ENCODE results near the gene FGF22. TPM values are rescaled to one million over a fixed set of nuclear protein-coding genes. Genes with fewer than 3 reads are reported as not detected.

The FGF22 gene
- total and polyA plus RNA-seq, 10 of the 15 experiments (the other 5 are each of a cell fraction or from before 2014, with no cell fraction given): 0.05 TPM; not detected in 9

DNA sequence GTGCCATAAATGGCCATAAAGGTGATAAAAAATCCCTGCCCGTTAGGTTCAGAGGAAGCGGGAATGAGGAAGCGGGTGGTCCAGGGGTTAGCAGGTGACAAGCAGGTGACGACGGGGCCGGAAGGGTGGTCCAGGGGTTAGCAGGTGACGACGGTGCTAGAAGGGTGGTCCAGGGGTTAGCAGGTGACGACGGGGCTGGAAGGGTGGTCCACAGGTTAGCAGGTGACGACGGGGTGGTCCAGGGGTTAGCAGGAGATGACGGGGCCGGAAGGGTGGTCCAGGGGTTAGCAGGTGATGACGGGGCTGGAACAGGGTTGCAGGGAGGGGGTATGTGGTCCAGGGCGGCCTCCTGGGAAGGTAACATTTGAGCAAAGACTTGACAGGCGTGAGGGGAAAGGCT, 49.3 kb downstream of the FGF22 start:
- H3K27me3 ChIP-seq (replicated peaks in 1 of 2; ENCODE audit: control insufficient read depth in 2 of 2, insufficient read depth in 2 of 2, low read length in 1 of 2): no peaks in the 10 kb centered on the region; a peak in 1 of 4 replicates
- H2AFZ ChIP-seq (ENCODE audit: control insufficient read depth, low read depth, low read length): no peak overlapping the region
- H3K79me2 ChIP-seq (ENCODE audit: control insufficient read depth, insufficient read depth, low read length): no peaks in the 10 kb centered on the region
- ChIA-PET CTCF (no interaction called here), SMC1A (ENCODE audit: uncharacterized antibody, unreplicated experiment) (no interaction called here), POLR2A (no interaction called here), RAD21 (ENCODE audit: unreplicated experiment) (no interaction called here)
- WGBS (ENCODE audit: insufficient coverage, insufficient replicate concordance, low lambda C conversion rate, missing lambda C conversion rate): 51% methylated on average over 17 of the region's 17 CpGs
- no peak overlapping the region for H3K4me2 ChIP-seq (ENCODE audit: control insufficient read depth, insufficient read depth)
- in situ Hi-C loops (cut with MboI): no loop called here
- H4K20me1 ChIP-seq (ENCODE audit: control insufficient read depth, insufficient read depth): no peaks in the 10 kb centered on the region
- DNase-seq (ENCODE audit: low read depth, low spot score): no peak
- no peaks in the 10 kb centered on the region for H3K4me1 ChIP-seq (ENCODE audit: control insufficient read depth, insufficient read depth, low read length)
- intact Hi-C loops (cut with micrococcal nuclease; ENCODE audit: unreplicated experiment): no loop called here
- no TSS peak for BruUV-seq (replicated peaks)
- no peak overlapping the region for H3K27ac ChIP-seq (ENCODE audit: control insufficient read depth, insufficient read depth)
- no peaks in the 10 kb centered on the region for H3K9me3 ChIP-seq (replicated peaks; ENCODE audit: control insufficient read depth, insufficient read depth, low read length)
- no peak for TF ChIP-seq MEF2B (IDR thresholded peaks at IDR 0.05; ENCODE audit: partially characterized antibody, poor library complexity, severe bottlenecking)
- no peaks in the 10 kb centered on the region for H3K36me3 ChIP-seq (ENCODE audit: control insufficient read depth in 2 of 2, insufficient read depth in 2 of 2, low read length in 1 of 2)
- no peak overlapping the region for H3K9ac ChIP-seq (ENCODE audit: control insufficient read depth, insufficient read depth, low read length)
- H3K4me3 ChIP-seq: no peak overlapping the region
- no peak for FAIRE-seq
- ATAC-seq: no peak

DNA sequence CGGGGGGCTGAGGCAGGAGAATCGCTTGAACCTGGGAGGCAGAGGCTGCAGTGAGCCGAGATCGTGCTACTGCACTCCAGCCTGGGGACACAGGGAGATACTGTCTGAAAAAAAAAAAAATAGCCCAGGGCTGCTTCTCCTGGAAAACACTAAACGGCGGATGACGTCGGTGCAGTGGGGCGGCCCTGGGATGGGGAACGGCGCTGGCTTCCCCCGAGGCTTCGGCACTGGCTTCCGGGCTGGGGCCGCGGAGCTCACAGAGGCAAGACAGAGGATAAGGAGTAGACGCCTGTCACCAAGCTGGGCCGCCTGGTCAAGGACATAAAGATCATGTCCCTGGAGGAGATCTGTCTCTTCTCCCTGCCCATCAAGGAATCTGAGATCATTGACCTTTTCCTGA, 50.5 kb downstream of the FGF22 start:
- no peak for FAIRE-seq

More for the DNA sequence above, 50.5 kb downstream of the FGF22 start:
- ChIA-PET SMC1A (ENCODE audit: uncharacterized antibody, unreplicated experiment) (no interaction called here), RAD21 (ENCODE audit: unreplicated experiment) (no interaction called here), CTCF (no interaction called here), POLR2A (no interaction called here)
- Histone ChIP-seq H2AFZ (ENCODE audit: control insufficient read depth, low read depth, low read length) (no peak overlapping the region), H4K20me1 (ENCODE audit: control insufficient read depth, insufficient read depth) (no peaks in the 10 kb centered on the region), H3K4me1 (ENCODE audit: control insufficient read depth, insufficient read depth, low read length) (no peaks in the 10 kb centered on the region), H3K9me3 (replicated peaks; ENCODE audit: control insufficient read depth, insufficient read depth, low read length) (no peaks in the 10 kb centered on the region), H3K27me3 (replicated peaks in 1 of 2; ENCODE audit: control insufficient read depth in 2 of 2, insufficient read depth in 2 of 2, low read length in 1 of 2) (no peaks in the 10 kb centered on the region; a peak in 2 of 4 replicates), H3K79me2 (ENCODE audit: control insufficient read depth, insufficient read depth, low read length) (no peaks in the 10 kb centered on the region), H3K4me3 (no peak overlapping the region), H3K9ac (ENCODE audit: control insufficient read depth, insufficient read depth, low read length) (no peak overlapping the region), H3K27ac (ENCODE audit: control insufficient read depth, insufficient read depth) (no peak overlapping the region), H3K4me2 (ENCODE audit: control insufficient read depth, insufficient read depth) (no peak overlapping the region), H3K36me3 (ENCODE audit: control insufficient read depth in 2 of 2, insufficient read depth in 2 of 2, low read length in 1 of 2) (no peaks in the 10 kb centered on the region)
- no TSS peak for BruUV-seq (replicated peaks)
- in situ Hi-C loops (cut with MboI) (no loop called here), intact Hi-C loops (cut with micrococcal nuclease; ENCODE audit: unreplicated experiment) (no loop called here)
- TF ChIP-seq ETV6 (conservative IDR thresholded peaks at IDR 0.05 in 1 of 2, IDR thresholded peaks at IDR 0.05 in 1 of 2; ENCODE audit: borderline replicate concordance in 1 of 2, low read depth in 1 of 2) (no peak), YBX1 (IDR thresholded peaks at IDR 0.05) (no peak), ESRRA (IDR thresholded peaks at IDR 0.05; ENCODE audit: low read length) (no peak), ZNF217 (IDR thresholded peaks at IDR 0.05) (no peak), CHD2 (IDR thresholded peaks at IDR 0.05; ENCODE audit: borderline replicate concordance, low read depth, low read length) (no peak)
- TF ChIP-seq, protein P1, sequence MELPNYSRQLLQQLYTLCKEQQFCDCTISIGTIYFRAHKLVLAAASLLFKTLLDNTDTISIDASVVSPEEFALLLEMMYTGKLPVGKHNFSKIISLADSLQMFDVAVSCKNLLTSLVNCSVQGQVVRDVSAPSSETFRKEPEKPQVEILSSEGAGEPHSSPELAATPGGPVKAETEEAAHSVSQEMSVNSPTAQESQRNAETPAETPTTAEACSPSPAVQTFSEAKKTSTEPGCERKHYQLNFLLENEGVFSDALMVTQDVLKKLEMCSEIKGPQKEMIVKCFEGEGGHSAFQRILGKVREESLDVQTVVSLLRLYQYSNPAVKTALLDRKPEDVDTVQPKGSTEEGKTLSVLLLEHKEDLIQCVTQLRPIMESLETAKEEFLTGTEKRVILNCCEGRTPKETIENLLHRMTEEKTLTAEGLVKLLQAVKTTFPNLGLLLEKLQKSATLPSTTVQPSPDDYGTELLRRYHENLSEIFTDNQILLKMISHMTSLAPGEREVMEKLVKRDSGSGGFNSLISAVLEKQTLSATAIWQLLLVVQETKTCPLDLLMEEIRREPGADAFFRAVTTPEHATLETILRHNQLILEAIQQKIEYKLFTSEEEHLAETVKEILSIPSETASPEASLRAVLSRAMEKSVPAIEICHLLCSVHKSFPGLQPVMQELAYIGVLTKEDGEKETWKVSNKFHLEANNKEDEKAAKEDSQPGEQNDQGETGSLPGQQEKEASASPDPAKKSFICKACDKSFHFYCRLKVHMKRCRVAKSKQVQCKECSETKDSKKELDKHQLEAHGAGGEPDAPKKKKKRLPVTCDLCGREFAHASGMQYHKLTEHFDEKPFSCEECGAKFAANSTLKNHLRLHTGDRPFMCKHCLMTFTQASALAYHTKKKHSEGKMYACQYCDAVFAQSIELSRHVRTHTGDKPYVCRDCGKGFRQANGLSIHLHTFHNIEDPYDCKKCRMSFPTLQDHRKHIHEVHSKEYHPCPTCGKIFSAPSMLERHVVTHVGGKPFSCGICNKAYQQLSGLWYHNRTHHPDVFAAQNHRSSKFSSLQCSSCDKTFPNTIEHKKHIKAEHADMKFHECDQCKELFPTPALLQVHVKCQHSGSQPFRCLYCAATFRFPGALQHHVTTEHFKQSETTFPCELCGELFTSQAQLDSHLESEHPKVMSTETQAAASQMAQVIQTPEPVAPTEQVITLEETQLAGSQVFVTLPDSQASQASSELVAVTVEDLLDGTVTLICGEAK (IDR thresholded peaks at IDR 0.05; ENCODE audit: borderline replicate concordance): no peak
- DNase-seq (ENCODE audit: low read depth, low spot score) (no peak), ATAC-seq (no peak)
- 67% methylated on average over 17 of the region's 18 CpGs for WGBS (ENCODE audit: insufficient coverage, insufficient replicate concordance, low lambda C conversion rate, missing lambda C conversion rate)

Measured in GM12878 (cell line).